Skeletal muscle cell (primary cell): ENCODE results near the gene H1-8.

Source experiments
- DNase-seq: peaks from one replicate; pipeline ENCODE4 v3.0.0-alpha.2; 2010; ENCODE audit warnings: low read depth
- H3K4me3 ChIP-seq: 2 replicates; pipeline ENCODE4 v1.5.1; 2011; ENCODE audit warnings: low read depth, mild to moderate bottlenecking, control low read depth, low read length, moderate library complexity

The H1-8 gene

GRCh38 chr3:129584631-129585030, 41.7 kb downstream of the H1-8 start:
- no peak overlapping the region for H3K4me3 ChIP-seq
- no peak for DNase-seq

GRCh38 chr3:129585949-129586657, 43.1 kb downstream of the H1-8 start:
- H3K4me3 ChIP-seq, result no peak overlapping the region
- no peak for DNase-seq

GRCh38 chr3:129586746-129587430, 43.9 kb downstream of the H1-8 start:
- H3K4me3 ChIP-seq, result no peak overlapping the region
- no peak for DNase-seq

GRCh38 chr3:129587566-129588210, 44.7 kb downstream of the H1-8 start:
- H3K4me3 ChIP-seq, result no peak overlapping the region
- no peak for DNase-seq

- DNase-seq, result no peak
- no peak overlapping the region for H3K4me3 ChIP-seq
Observed at GRCh38 chr3:129590215-129590614, 47.2 kb downstream of the H1-8 start.

GRCh38 chr3:129591932-129592331, 49.0 kb downstream of the H1-8 start:
- H3K4me3 ChIP-seq, result no peak overlapping the region
- DNase-seq, result no peak

GRCh38 chr3:129592381-129593131, 49.6 kb downstream of the H1-8 start:
- no peak overlapping the region for H3K4me3 ChIP-seq
- DNase-seq, result no peak

GRCh38 chr3:129593230-129593594, 50.2 kb downstream of the H1-8 start:
- DNase-seq, result no peak
- H3K4me3 ChIP-seq, result no peak overlapping the region

GRCh38 chr3:129593595-129594339, 50.8 kb downstream of the H1-8 start:
- DNase-seq, result no peak
- H3K4me3 ChIP-seq, result no peak overlapping the region

- no peak overlapping the region for H3K4me3 ChIP-seq
- DNase-seq, result no peak
Observed at GRCh38 chr3:129594409-129594808, 51.4 kb downstream of the H1-8 start.

GRCh38 chr3:129594907-129595390, 52.0 kb downstream of the H1-8 start:
- H3K4me3 ChIP-seq, result no peak overlapping the region
- no peak for DNase-seq

- DNase-seq, result no peak
- H3K4me3 ChIP-seq, result no peak overlapping the region
Observed at GRCh38 chr3:129595544-129596193, 52.7 kb downstream of the H1-8 start.

- H3K4me3 ChIP-seq, result peak overlapping the region; percentile 5
- peak; percentile 89 for DNase-seq
Observed at GRCh38 chr3:129596194-129597086, 53.5 kb downstream of the H1-8 start.

- H3K4me3 ChIP-seq, result no peak overlapping the region
- no peak for DNase-seq
Observed at GRCh38 chr3:129597087-129597999, 54.4 kb downstream of the H1-8 start.

- DNase-seq, result no peak
- no peak overlapping the region for H3K4me3 ChIP-seq
Observed at GRCh38 chr3:129598000-129598381, 55.0 kb downstream of the H1-8 start.

- no peak overlapping the region for H3K4me3 ChIP-seq
- no peak for DNase-seq
Observed at GRCh38 chr3:129598484-129598883, 55.5 kb downstream of the H1-8 start.

- no peak for DNase-seq
- no peak overlapping the region for H3K4me3 ChIP-seq
Observed at GRCh38 chr3:129599073-129599472, 56.1 kb downstream of the H1-8 start.
